ENCODE results near the gene MYOM1.

The MYOM1 gene

GRCh38 chr18:3219631-3220335 is at the start of gene MYOM1:
Gene MYOM1, minus strand, starts transcription at chr18:3219968. Its CDS starts 4,745 bp downstream, at chr18:3215223.
- TF ChIP-seq, protein P1, sequence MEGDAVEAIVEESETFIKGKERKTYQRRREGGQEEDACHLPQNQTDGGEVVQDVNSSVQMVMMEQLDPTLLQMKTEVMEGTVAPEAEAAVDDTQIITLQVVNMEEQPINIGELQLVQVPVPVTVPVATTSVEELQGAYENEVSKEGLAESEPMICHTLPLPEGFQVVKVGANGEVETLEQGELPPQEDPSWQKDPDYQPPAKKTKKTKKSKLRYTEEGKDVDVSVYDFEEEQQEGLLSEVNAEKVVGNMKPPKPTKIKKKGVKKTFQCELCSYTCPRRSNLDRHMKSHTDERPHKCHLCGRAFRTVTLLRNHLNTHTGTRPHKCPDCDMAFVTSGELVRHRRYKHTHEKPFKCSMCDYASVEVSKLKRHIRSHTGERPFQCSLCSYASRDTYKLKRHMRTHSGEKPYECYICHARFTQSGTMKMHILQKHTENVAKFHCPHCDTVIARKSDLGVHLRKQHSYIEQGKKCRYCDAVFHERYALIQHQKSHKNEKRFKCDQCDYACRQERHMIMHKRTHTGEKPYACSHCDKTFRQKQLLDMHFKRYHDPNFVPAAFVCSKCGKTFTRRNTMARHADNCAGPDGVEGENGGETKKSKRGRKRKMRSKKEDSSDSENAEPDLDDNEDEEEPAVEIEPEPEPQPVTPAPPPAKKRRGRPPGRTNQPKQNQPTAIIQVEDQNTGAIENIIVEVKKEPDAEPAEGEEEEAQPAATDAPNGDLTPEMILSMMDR (IDR thresholded peaks at IDR 0.05; ENCODE audit: borderline replicate concordance, control extremely low read depth, extremely low read depth, insufficient read depth, missing control alignments) = no peak
- DNase-seq (ENCODE audit: low spot score) = no peak
- in situ Hi-C loops (cut with MboI; ENCODE audit: low sequenced_read_pairs, unreplicated experiment) = no loop called here

- in situ Hi-C loops (cut with MboI; ENCODE audit: low sequenced_read_pairs, unreplicated experiment) = no loop called here
- TF ChIP-seq, protein P1 (IDR thresholded peaks at IDR 0.05; ENCODE audit: borderline replicate concordance, control extremely low read depth, extremely low read depth, insufficient read depth, missing control alignments) = no peak
- DNase-seq (ENCODE audit: low spot score) = no peak
Measured at GRCh38 chr18:3269241-3269913, 49.6 kb upstream of the MYOM1 start.

- no peak for DNase-seq (ENCODE audit: low spot score)
- in situ Hi-C loops (cut with MboI; ENCODE audit: low sequenced_read_pairs, unreplicated experiment) = no loop called here
- TF ChIP-seq, protein P1 (IDR thresholded peaks at IDR 0.05; ENCODE audit: borderline replicate concordance, control extremely low read depth, extremely low read depth, insufficient read depth, missing control alignments) = no peak
Measured at GRCh38 chr18:3268306-3268705, 48.5 kb upstream of the MYOM1 start.

DNA sequence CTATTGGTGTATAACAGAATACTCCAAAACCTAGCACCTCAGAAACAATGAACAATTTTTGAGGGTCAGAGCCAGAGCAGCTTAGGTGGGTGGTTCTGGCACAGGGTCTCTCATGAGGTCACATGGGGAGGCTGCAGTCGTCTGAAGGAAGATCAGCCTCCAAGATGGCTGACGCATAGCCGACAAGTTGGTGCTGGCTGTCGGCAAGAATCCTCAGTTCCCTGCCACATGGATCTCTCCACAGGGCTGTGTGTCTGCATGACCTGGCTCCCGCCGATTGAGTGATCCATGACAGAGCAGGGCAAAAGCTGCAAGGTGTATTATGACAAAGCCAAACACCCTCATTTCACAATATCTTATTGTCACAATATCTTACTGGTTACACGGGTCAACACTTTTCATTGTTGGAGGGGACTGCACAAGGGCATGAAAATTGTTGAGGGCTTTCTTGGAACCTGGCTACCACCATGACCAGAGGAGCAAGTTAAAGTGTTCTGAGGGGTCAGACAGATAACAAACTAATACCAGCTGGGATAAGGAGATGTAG is 46.4 kb upstream of the MYOM1 start:
- DNase-seq (ENCODE audit: low spot score) = no peak
- in situ Hi-C loops (cut with MboI; ENCODE audit: low sequenced_read_pairs, unreplicated experiment) = no loop called here
- TF ChIP-seq, protein P1 (IDR thresholded peaks at IDR 0.05; ENCODE audit: borderline replicate concordance, control extremely low read depth, extremely low read depth, insufficient read depth, missing control alignments) = no peak

DNA sequence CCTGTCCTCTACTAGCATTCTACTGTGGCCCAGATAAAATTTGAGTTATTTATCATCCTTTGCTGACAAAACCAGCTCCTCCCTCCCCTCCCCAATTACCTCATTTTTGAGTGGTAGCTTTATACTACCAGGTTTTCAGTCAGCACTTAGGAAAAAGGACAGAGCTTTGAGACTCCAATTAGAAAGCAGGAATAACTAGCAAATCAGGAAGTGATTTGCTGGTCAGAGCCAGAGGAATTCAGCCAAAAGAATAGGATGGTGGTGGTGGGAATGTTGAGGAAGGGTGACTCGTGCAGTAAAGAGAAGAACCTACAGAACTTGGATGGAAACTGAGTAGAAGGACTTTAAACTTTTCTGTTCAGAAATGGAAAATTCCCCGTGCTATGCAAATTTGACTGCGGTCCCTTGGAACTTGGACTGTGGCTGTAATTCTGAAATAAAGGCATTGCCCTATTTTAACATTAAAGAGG is 45.8 kb upstream of the MYOM1 start:
- TF ChIP-seq, protein P1 (IDR thresholded peaks at IDR 0.05; ENCODE audit: borderline replicate concordance, control extremely low read depth, extremely low read depth, insufficient read depth, missing control alignments) = no peak
- DNase-seq (ENCODE audit: low spot score) = no peak
- in situ Hi-C loops (cut with MboI; ENCODE audit: low sequenced_read_pairs, unreplicated experiment) = no loop called here

DNA sequence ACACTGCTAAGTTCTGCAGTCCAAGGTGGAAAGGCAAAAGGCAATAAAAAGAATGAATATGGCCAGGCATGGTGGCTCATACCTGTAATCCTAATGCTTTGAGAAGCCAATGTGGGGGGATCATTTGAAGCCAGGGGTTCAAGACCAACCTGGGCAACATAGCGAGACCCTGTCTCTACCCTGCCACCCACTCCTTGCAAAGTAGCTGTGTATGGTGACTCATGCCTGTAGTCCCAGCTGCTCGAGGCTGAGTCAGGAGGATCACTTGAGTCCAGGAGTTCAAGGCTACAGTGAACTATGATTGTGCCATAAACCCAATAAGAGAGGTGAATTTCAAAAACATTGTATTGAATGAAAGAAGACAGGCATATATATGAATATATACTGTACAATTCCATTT is 44.6 kb upstream of the MYOM1 start:
- DNase-seq (ENCODE audit: low spot score) = no peak
- in situ Hi-C loops (cut with MboI; ENCODE audit: low sequenced_read_pairs, unreplicated experiment) = no loop called here
- TF ChIP-seq, protein P1 (IDR thresholded peaks at IDR 0.05; ENCODE audit: borderline replicate concordance, control extremely low read depth, extremely low read depth, insufficient read depth, missing control alignments) = no peak
